Thymus (tissue), 11 donors: ENCODE results near the gene PYURF. TPM values are rescaled to one million over a fixed set of nuclear protein-coding genes. Genes with fewer than 3 reads are reported as not detected.

Experiments
- DNase-seq, 9 donors: peaks; one replicate each; pipeline ENCODE4 v3.0.0-alpha.2; 2013; ENCODE audit warnings: low spot score in 9 of 9, low read depth in 6 of 9, missing footprints in 1 of 9
- H3K27ac ChIP-seq, 2 donors: one replicate each; pipeline ENCODE4 v1.5.1; 2013; ENCODE audit warnings: control low read depth in 1 of 2, low read depth in 1 of 2, low read length in 1 of 2, mild to moderate bottlenecking in 1 of 2, moderate library complexity in 1 of 2
- H3K27me3 ChIP-seq, 2 donors: one replicate each; pipeline ENCODE4 v1.5.1; 2013; ENCODE audit warnings: low read length in 1 of 2; ENCODE audit not compliant: control insufficient read depth in 2 of 2, insufficient read depth in 1 of 2
- H3K36me3 ChIP-seq, 2 donors: one replicate each; pipeline ENCODE4 v1.5.1; 2013; ENCODE audit warnings: low read length in 1 of 2, mild to moderate bottlenecking in 1 of 2, moderate library complexity in 1 of 2; ENCODE audit not compliant: control insufficient read depth in 2 of 2, insufficient read depth in 2 of 2
- H3K4me1 ChIP-seq, 2 donors: one replicate each; pipeline ENCODE4 v1.5.1; 2013; ENCODE audit warnings: low read length in 2 of 2; ENCODE audit not compliant: control insufficient read depth in 2 of 2, insufficient read depth in 2 of 2
- H3K4me3 ChIP-seq, 2 donors: one replicate each; pipeline ENCODE4 v1.5.1; 2013; ENCODE audit warnings: low read length in 2 of 2, control low read depth in 1 of 2, mild to moderate bottlenecking in 1 of 2
- H3K9me3 ChIP-seq, 2 donors: one replicate each; pipeline ENCODE4 v1.5.1; 2013; ENCODE audit warnings: low read length in 1 of 2, mild to moderate bottlenecking in 1 of 2; ENCODE audit not compliant: control insufficient read depth in 2 of 2, insufficient read depth in 1 of 2
- WGBS: extraction: QIAGEN DNeasy Blood & Tissue Kit; methylation state at CpG from one replicate; pipeline ENCODE4 v1.1.7; 2013; 5-methylcytosine and 5-hydroxymethylcytosine counted together
- polyA plus RNA-seq: library from polyadenylated mRNA; stranded (reverse); fragments of 200-250 nt; gene quantifications from one replicate; pipeline ENCODE4 v1.2.3, GENCODE V29; 2013
- total RNA-seq: library from RNA; stranded (reverse); fragments of 120-200 nt; gene quantifications from one replicate; pipeline ENCODE4 v1.2.4, GENCODE V29; 2013
- donor health status: healthy.

The PYURF gene
- total and polyA plus RNA-seq, 2 donors: 86.5 to 122 TPM

GRCh38 chr4:88478247-88478646 is 45.3 kb downstream of the PYURF start:
- Histone ChIP-seq H3K36me3 (peaks cover 2 to 3% of the 10 kb centered on the region in 2 donors), H3K27ac (no peak overlapping the region), H3K9me3 (no peaks in the 10 kb centered on the region), H3K4me1 (no peaks in the 10 kb centered on the region), H3K27me3 (no peaks in the 10 kb centered on the region), H3K4me3 (no peak overlapping the region)
- DNase-seq: no peak
- 98% methylated on average over 2 of the region's 2 CpGs for WGBS

GRCh38 chr4:88477229-88477860 is 46.2 kb downstream of the PYURF start:
- peaks cover under 1 to 2% of the 10 kb centered on the region in 2 donors for H3K36me3 ChIP-seq
- no peak for DNase-seq
- WGBS: 96% methylated on average over 5 of the region's 5 CpGs

More at GRCh38 chr4:88477229-88477860, 46.2 kb downstream of the PYURF start:
- Histone ChIP-seq H3K27me3 (no peaks in the 10 kb centered on the region), H3K4me3 (no peak overlapping the region), H3K27ac (no peak overlapping the region), H3K9me3 (no peaks in the 10 kb centered on the region), H3K4me1 (no peaks in the 10 kb centered on the region)

Other genes with a start within 250 kb of the PYURF start
- gene PPM1K, start 239.2 kb downstream of the PYURF start, total RNA-seq: 22.9 TPM
- 12.2 TPM for gene PPM1K, start 239.2 kb downstream of the PYURF start, polyA plus RNA-seq
- 18.9 TPM for gene HERC6, start 144.9 kb downstream of the PYURF start, total RNA-seq
- 11.8 TPM for gene HERC6, start 144.9 kb downstream of the PYURF start, polyA plus RNA-seq
- 19.3 TPM for gene HERC5, start 66.7 kb downstream of the PYURF start, total RNA-seq
- gene HERC5, start 66.7 kb downstream of the PYURF start, polyA plus RNA-seq: 19.1 TPM
- gene HERC3, start 68.7 kb upstream of the PYURF start, total RNA-seq: 10.8 TPM
- 9.1 TPM for gene HERC3, start 68.7 kb upstream of the PYURF start, polyA plus RNA-seq
- 3.8 TPM for gene NAP1L5, start 174.1 kb upstream of the PYURF start, total RNA-seq
- 9.4 TPM for gene NAP1L5, start 174.1 kb upstream of the PYURF start, polyA plus RNA-seq